ENCODE measurements around the gene DCLRE1B. TPM values are rescaled to one million over a fixed set of nuclear protein-coding genes. Genes with fewer than 3 reads are reported as not detected.
"Not testable (repeated sequence)": the region's sequence is repeated elsewhere in the genome, so short reads cannot be mapped to it uniquely, and the experiment has no call there.

The DCLRE1B gene
- total and polyA plus RNA-seq, 10 donors: 1.9 to 10.5 (median 7.3) TPM

DNA sequence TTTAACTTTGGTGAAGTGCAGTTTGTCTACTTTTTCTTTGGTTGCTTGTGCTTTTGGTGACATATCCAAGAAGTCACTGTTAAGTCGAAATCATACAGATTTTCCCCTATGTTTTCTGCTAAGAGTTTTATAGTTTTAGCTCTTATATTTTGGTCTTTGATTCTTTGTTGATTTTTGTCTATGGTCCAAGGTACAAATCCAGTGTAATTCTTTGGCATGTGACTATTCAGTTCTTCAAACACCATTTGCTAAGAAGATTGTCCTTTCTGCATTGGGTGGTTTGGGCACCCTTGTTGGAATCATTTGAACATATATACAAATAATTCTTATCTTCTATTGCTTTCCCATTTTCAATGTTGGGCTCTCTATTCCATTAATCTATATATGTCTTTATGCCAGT, 40.2 kb downstream of the DCLRE1B start:
- H3K4me1 ChIP-seq: peaks cover 18 to 99% (median 55%) of the 10 kb centered on the region in 6 donors
- DNase-seq: no peak
- no peaks in the 10 kb centered on the region for H3K9me3 ChIP-seq
- no peak overlapping the region for H3K4me3 ChIP-seq
- H3K27me3 ChIP-seq (replicated peaks in 1 of 7): no peaks in the 10 kb centered on the region
- peak overlapping the region in 1 of 8 donors; percentile 73 for H3K27ac ChIP-seq
- intact Hi-C loops (cut with DNase I; ENCODE audit: low total_unique reads): no loop called here
- H3K36me3 ChIP-seq: peaks cover 0 to 44% (median 20%) of the 10 kb centered on the region in 6 donors
- no peak for TF ChIP-seq POLR2AphosphoS5 (IDR thresholded peaks at IDR 0.05)
- TF ChIP-seq POLR2A (IDR thresholded peaks at IDR 0.05): no peak
- TF ChIP-seq, protein P1, sequence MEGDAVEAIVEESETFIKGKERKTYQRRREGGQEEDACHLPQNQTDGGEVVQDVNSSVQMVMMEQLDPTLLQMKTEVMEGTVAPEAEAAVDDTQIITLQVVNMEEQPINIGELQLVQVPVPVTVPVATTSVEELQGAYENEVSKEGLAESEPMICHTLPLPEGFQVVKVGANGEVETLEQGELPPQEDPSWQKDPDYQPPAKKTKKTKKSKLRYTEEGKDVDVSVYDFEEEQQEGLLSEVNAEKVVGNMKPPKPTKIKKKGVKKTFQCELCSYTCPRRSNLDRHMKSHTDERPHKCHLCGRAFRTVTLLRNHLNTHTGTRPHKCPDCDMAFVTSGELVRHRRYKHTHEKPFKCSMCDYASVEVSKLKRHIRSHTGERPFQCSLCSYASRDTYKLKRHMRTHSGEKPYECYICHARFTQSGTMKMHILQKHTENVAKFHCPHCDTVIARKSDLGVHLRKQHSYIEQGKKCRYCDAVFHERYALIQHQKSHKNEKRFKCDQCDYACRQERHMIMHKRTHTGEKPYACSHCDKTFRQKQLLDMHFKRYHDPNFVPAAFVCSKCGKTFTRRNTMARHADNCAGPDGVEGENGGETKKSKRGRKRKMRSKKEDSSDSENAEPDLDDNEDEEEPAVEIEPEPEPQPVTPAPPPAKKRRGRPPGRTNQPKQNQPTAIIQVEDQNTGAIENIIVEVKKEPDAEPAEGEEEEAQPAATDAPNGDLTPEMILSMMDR (IDR thresholded peaks at IDR 0.05 in 8 of 11, conservative IDR thresholded peaks at IDR 0.05 in 3 of 11): no peak
- WGBS, 5 donors: 94 to 100% (median 98%) methylated on average over 1 of the region's 1 CpG

DNA sequence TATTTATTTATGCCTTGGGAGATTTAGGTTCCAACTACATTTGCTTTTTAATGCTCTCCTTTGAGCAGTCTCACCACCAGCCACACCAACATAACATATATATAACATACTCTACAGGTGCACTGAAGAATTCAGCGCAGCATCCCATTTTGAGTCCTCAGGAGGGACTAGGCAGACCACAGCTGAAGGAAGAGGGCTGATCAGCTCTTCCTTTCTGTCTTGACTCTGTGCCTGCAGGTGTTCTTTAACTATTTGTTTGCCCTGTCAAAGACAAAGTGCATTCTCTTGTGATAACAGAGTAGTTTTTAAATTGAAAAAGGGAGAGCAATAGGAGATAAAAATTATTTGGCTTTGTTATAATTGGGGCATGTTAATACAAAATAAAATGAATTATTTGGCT, 41.0 kb downstream of the DCLRE1B start:
- H3K4me3 ChIP-seq: no peak overlapping the region
- peaks cover 18 to 98% (median 48%) of the 10 kb centered on the region in 6 donors for H3K4me1 ChIP-seq
- H3K27ac ChIP-seq: peak overlapping the region in 5 of 8 donors; percentile 13 to 80 (median 67)
- WGBS, 5 donors: 16 to 49% (median 37%) methylated on average over 1 of the region's 1 CpG
- DNase-seq: no peak
- TF ChIP-seq, protein P1 (IDR thresholded peaks at IDR 0.05 in 8 of 11, conservative IDR thresholded peaks at IDR 0.05 in 3 of 11): no peak
- no peak for TF ChIP-seq POLR2AphosphoS5 (IDR thresholded peaks at IDR 0.05)
- TF ChIP-seq POLR2A (IDR thresholded peaks at IDR 0.05): no peak
- no peaks in the 10 kb centered on the region for H3K27me3 ChIP-seq (replicated peaks in 1 of 7)
- intact Hi-C loops (cut with DNase I; ENCODE audit: low total_unique reads): no loop called here
- H3K36me3 ChIP-seq: peaks cover 0 to 41% (median 13%) of the 10 kb centered on the region in 6 donors
- H3K9me3 ChIP-seq: no peaks in the 10 kb centered on the region

DNA sequence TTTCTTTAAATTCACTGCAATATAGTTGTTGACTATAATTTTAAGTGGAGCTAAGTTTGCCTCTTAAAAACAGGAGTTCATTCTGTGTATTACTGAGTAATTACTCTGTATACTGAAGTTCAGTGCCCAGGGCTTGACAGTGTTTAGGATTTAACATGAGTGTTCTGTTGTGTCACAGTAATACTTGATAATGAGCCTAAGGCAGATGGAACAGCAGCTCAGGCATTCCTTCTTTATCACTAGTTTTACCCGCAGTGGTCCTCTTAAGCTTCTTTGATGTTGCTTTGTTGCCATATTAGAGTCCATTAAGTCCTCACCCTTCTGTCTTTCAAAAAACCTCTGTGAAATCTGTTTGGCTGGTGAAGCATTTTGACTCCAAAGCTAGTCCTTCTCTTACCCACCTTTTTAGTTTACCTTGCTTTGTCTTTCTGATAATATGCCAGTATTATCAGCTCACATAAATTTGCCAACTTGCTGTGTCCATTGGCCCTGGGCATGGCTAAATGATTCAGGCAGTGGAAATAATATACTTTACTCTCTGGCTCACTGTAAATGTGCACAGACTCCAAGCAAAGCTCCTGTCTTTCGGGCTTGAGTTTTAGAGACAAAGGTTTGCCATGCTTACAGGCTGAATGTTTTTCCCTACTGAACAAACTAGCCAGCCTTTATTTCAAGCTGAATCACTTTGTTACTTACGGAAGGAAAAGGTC, 41.7 kb downstream of the DCLRE1B start:
- Histone ChIP-seq H3K27ac (peak overlapping the region in 7 of 8 donors; percentile 58 to 80 (median 67)), H3K9me3 (no peaks in the 10 kb centered on the region), H3K27me3 (replicated peaks in 1 of 7) (no peaks in the 10 kb centered on the region), H3K36me3 (peaks cover 0 to 34% (median 6%) of the 10 kb centered on the region in 6 donors), H3K4me3 (peak overlapping the region in 1 of 8 donors; percentile 12), H3K4me1 (peaks cover 18 to 98% (median 43%) of the 10 kb centered on the region in 6 donors)
- WGBS, 5 donors: 32 to 43% (median 35%) methylated on average over 3 of the region's 3 CpGs
- intact Hi-C loops (cut with DNase I; ENCODE audit: low total_unique reads): no loop called here
- TF ChIP-seq POLR2A (IDR thresholded peaks at IDR 0.05): no peak
- TF ChIP-seq, protein P1 (IDR thresholded peaks at IDR 0.05 in 8 of 11, conservative IDR thresholded peaks at IDR 0.05 in 3 of 11): no peak
- TF ChIP-seq POLR2AphosphoS5 (IDR thresholded peaks at IDR 0.05): no peak
- no peak for DNase-seq

DNA sequence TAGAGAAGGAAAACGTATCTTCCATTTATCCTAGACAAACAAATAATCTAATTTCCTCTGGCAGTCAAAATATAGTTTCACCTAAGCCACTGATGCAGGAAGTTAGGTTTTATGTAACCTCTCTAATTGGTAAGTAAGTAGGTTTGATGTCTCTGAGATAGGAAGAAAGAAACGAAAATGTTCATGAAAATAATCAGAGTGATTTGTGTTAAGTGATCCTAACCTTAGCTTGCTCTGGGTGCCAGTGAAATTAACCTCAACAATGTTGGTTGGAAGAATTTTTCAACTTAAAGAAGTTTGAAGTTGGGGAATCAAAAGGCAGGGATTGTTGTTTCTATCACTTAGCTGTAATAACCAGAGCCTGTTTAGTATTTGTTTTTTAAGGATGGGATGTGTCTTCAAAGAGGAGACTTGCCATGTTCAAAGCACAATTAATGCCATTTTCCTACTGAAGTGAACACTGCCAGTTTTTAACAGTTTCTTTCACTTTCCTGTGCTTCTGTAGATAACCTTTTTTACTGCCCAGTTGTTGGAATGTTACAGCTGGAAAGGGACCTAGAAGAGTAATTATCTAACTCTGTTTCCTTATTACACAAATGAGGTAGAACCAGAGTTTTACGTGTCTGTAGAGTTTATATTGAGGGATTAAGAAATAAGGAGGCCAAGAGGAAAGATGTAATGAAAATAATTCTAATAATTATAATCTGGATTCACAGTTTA, 42.4 kb downstream of the DCLRE1B start:
- TF ChIP-seq, protein P1 (IDR thresholded peaks at IDR 0.05 in 8 of 11, conservative IDR thresholded peaks at IDR 0.05 in 3 of 11): no peak
- TF ChIP-seq POLR2A (IDR thresholded peaks at IDR 0.05) (no peak), POLR2AphosphoS5 (IDR thresholded peaks at IDR 0.05) (no peak)
- Histone ChIP-seq H3K4me1 (peaks cover 18 to 98% (median 39%) of the 10 kb centered on the region in 6 donors), H3K9me3 (no peaks in the 10 kb centered on the region), H3K27ac (peak overlapping the region; percentile 9 to 80 (median 67)), H3K27me3 (replicated peaks in 1 of 7) (no peaks in the 10 kb centered on the region), H3K36me3 (peaks cover 0 to 29% (median 2%) of the 10 kb centered on the region in 6 donors), H3K4me3 (peak overlapping the region in 1 of 8 donors; percentile 12)
- DNase-seq: no peak
- 6 to 16% (median 11%) methylated on average over 3 of the region's 3 CpGs for WGBS, 5 donors
- intact Hi-C loops (cut with DNase I; ENCODE audit: low total_unique reads): no loop called here

DNA sequence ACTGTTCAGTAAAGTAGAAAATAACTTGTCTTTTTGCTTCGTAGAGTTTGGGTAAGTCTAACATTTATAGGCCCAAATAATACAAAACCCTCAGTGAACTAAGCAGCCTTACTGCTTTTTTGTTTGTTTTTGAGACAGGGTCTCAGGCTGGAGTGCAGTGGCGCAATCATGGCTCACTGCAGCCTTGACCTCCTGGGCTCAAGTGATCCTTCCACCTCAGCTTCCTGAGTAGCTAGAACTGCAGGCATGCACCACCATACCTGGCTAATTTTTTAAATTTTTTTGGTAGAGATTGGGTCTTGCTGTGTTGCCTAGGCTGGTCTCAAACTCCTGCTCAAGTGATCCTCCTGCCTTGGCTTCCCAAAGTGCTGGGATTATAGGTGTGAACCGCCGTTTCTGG, 43.0 kb downstream of the DCLRE1B start:
- H3K4me3 ChIP-seq; intact Hi-C loops (cut with DNase I; ENCODE audit: low total_unique reads); H3K27me3 ChIP-seq (replicated peaks in 1 of 7); H3K9me3 ChIP-seq; DNase-seq: not testable (repeated sequence)
- 61 to 73% (median 66%) methylated on average over 4 of the region's 4 CpGs for WGBS, 5 donors
- Histone ChIP-seq H3K27ac (peak overlapping the region; percentile 9 to 80 (median 67)), H3K4me1 (peaks cover 18 to 98% (median 37%) of the 10 kb centered on the region in 6 donors), H3K36me3 (peaks cover 0 to 29% (median 2%) of the 10 kb centered on the region in 6 donors)

Data from spleen (tissue), 11 donors.